Kidney epithelial cell (primary cell): Measurements from ENCODE around the gene BRD1. TPM values are rescaled to one million over a fixed set of nuclear protein-coding genes. Genes with fewer than 3 reads are reported as not detected.

Experiments used
- DNase-seq: peaks from one replicate; pipeline ENCODE4 v3.0.0-alpha.2; 2010; ENCODE audit warnings: low read depth
- H3K27me3 ChIP-seq: 2 replicates; pipeline ENCODE4 v1.6.0; 2011; ENCODE audit warnings: low read length; ENCODE audit not compliant: control insufficient read depth, insufficient read depth
- H3K36me3 ChIP-seq: 2 replicates; pipeline ENCODE4 v1.5.1; 2011; ENCODE audit warnings: low read length; ENCODE audit not compliant: control insufficient read depth, insufficient read depth
- H3K4me3 ChIP-seq: 2 replicates; pipeline ENCODE4 v1.5.1; 2011; ENCODE audit warnings: low read depth, mild to moderate bottlenecking, control low read depth, low read length
- total RNA-seq: library from RNA; depleted of rRNA; stranded (reverse); fragments of >200 nt; gene quantifications from 2 replicates; pipeline ENCODE4 v1.2.3, GENCODE V29; 2015
- TF ChIP-seq, protein P1 (sequence below): IDR thresholded peaks from 2 replicates; pipeline ENCODE4 v1.5.1; 2011; ENCODE audit warnings: mild to moderate bottlenecking, moderate library complexity, low read length, control low read depth, inconsistent platforms; ENCODE audit not compliant: insufficient read depth, poor library complexity, severe bottlenecking

The BRD1 gene
- total RNA-seq, 1 donor from 2014 or later: 37.2 TPM

DNA sequence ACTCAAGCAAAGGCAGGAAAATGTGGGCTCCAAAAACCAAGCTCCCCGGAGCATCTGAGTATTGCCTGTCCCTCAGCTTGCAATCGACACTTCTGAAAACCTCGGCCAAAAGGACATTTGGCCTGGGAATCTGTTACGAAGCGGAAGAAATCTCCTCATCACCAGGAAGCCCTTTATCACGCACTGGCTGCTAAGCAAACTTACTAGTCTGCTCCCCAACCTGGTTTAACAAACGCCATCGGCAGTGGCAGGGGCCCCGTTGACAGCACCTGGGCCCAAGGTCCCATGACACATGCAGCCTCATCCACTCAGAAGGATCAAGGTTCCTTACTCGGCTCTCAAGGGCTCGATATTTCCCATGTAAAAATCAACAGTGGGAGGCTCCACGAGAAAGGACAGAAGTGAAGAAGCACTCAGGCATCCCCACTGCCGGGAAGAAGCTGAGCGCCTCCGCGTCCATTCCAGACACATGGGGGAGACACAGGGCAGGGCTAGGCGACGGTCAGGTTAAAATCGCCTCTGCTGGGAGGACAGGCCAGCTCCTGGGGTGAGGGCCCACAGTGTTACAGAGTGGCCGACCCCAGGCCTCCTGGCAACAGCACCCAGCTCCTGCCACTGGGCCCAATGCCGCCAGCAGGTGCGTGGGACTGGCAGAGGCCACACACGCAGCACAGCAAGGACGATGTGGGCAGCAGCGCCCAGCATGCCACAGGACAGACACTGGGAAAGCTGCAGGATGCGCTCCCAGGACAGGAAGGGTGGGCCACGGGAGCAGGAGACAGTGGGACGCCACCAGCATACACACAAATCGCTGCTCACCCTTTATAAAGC lies 27.1 kb downstream of the BRD1 start:
- peaks cover 1% of the 10 kb centered on the region for H3K36me3 ChIP-seq
- H3K27me3 ChIP-seq: no peaks in the 10 kb centered on the region
- no peak overlapping the region for H3K4me3 ChIP-seq
- DNase-seq: no peak
- TF ChIP-seq, protein P1, sequence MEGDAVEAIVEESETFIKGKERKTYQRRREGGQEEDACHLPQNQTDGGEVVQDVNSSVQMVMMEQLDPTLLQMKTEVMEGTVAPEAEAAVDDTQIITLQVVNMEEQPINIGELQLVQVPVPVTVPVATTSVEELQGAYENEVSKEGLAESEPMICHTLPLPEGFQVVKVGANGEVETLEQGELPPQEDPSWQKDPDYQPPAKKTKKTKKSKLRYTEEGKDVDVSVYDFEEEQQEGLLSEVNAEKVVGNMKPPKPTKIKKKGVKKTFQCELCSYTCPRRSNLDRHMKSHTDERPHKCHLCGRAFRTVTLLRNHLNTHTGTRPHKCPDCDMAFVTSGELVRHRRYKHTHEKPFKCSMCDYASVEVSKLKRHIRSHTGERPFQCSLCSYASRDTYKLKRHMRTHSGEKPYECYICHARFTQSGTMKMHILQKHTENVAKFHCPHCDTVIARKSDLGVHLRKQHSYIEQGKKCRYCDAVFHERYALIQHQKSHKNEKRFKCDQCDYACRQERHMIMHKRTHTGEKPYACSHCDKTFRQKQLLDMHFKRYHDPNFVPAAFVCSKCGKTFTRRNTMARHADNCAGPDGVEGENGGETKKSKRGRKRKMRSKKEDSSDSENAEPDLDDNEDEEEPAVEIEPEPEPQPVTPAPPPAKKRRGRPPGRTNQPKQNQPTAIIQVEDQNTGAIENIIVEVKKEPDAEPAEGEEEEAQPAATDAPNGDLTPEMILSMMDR: no peak

DNA sequence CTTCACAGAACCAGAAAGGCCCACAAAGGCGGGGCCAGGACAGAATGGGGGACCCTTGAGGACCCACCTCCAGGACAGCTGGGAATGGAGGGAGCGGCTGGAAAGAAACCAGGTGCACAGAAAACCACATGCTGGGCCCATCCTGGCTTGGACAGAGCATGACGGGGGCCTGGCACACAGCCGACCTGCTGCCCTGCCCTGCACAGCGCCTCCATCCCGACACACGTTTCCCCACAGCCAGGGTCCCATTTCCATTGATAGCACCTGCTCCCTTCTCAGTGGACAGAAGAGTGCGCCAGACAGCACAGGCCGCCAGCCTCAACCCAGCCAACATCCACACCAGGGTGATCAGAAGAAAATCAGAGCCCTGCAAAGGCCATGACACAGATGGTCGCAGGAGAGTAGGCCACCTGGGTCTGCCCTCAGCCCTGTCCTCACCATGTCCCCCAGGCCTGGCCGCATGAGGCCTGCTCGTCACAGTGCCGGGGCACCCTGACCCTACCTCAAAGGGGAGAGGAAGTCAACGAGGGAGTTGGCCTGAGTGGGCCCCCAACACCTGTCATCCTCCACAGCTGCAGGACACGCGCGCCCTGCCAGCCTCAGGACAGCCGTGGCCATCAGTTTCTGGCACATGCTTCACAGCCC lies 28.1 kb downstream of the BRD1 start:
- Histone ChIP-seq H3K36me3 (peaks cover 2% of the 10 kb centered on the region), H3K4me3 (no peak overlapping the region), H3K27me3 (no peaks in the 10 kb centered on the region)
- DNase-seq: no peak
- TF ChIP-seq, protein P1: no peak

DNA sequence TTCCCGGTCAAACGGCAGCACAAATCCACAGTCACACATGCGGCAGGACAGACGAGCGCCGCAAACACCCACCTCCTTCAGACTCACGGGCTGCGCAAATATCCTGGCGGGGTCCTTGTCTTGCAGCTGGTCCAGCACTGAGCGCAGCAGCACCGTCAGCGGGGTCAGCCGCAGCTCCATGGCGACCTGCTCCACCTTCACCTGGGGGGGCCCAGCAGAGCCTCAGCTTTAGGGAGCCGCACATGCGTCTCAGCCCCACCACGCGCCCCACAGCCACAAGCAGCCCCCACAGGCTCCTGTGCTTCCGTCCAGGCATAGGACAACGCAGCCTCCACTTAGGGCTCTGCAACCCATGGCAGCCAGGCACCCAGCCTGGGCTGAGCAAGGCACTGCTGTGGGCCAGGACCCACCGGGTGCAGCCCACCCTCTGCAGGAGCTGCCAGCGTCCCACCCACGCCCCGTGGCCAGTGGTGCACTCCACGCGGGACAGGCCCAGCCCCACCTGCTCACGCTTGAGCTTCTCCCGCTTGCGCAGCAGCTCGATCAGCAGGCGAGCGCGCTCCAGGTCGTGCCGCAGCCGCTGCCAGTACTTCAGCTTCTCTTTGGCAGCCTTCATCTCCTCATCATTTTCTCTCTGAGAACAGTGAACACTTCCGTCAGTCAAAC lies 29.1 kb downstream of the BRD1 start:
- Histone ChIP-seq H3K4me3 (no peak overlapping the region), H3K36me3 (peaks cover 6% of the 10 kb centered on the region), H3K27me3 (no peaks in the 10 kb centered on the region)
- no peak for DNase-seq
- TF ChIP-seq, protein P1: no peak

DNA sequence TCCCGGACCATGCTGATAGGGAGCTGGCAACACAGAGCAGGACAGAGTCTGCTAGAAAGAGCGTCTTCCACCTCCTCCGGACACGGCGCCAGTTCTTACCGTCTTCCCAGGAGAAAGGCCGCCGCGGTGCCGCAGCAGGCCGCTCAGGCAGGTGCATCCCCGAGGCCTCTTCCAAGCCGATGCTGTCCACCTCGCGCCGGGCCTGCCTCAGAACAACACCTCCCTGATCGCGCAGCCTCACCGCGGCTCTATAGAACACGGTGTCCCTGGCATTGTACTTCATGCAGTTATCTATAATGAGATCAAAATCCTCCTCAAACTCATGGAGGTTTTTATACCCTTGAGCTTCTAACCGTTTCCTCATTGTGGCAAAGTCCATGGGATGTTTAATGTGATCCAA lies 30.0 kb downstream of the BRD1 start:
- DNase-seq: no peak
- no peaks in the 10 kb centered on the region for H3K27me3 ChIP-seq
- no peak overlapping the region for H3K4me3 ChIP-seq
- TF ChIP-seq, protein P1: no peak
- peaks cover 6% of the 10 kb centered on the region for H3K36me3 ChIP-seq

DNA sequence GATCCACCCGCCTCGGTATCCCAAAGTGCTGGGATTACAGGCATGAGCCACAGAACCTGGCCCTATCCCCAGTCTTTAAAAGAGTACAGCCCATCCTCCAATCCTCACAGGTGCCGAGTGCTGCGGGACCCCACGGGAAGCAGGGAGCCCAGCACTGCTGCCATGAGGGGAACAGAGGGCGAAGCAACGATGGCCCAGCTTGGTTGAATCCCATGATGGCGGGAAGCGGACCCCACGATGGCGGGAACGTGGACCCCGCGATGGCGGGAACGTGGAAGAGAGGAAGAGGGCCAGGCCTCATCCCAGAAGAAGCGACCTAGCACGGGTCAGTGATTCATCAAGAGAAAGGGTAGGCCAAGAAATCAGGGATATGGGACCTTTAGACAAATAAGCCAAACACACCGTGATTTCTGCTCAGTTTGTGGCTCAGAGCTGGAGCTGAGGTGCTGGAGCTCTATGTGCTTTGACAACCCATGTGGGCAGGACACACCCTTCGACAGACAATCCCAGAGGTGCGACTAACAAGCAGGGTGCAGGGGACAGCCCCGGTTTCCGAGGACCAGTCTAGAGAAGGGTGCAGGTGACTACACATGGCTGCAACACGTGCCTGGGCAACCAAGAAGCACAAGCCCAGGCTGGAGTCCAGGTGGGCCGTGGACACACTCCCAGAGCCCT lies 30.9 kb downstream of the BRD1 start:
- no peaks in the 10 kb centered on the region for H3K27me3 ChIP-seq
- peaks cover 6% of the 10 kb centered on the region for H3K36me3 ChIP-seq
- no peak overlapping the region for H3K4me3 ChIP-seq
- DNase-seq: no peak
- TF ChIP-seq, protein P1: no peak
